ENCODE measurements around the gene ITPRIP.

ITPRIP gene

GRCh38 chr10:104279550-104280259, 58.6 kb downstream of the ITPRIP start:
- no peak for DNase-seq (ENCODE audit: low spot score)

- no peak for DNase-seq (ENCODE audit: low spot score)
Observed at GRCh38 chr10:104277785-104278184, 60.5 kb downstream of the ITPRIP start.

- DNase-seq (ENCODE audit: low spot score): no peak
Observed at GRCh38 chr10:104276192-104276591, 62.1 kb downstream of the ITPRIP start.

- peak; percentile 82 for DNase-seq (ENCODE audit: low spot score)
Observed at GRCh38 chr10:104274762-104275721, 63.2 kb downstream of the ITPRIP start.

- peak; percentile 59 for DNase-seq (ENCODE audit: low spot score)
Observed at GRCh38 chr10:104273899-104274575, 64.2 kb downstream of the ITPRIP start.

GRCh38 chr10:104273286-104273685, 65.0 kb downstream of the ITPRIP start:
- peak; percentile 32 for DNase-seq (ENCODE audit: low spot score)

GRCh38 chr10:104268713-104269645, 69.3 kb downstream of the ITPRIP start, which contains the start of gene GSTO2:
Gene GSTO2, plus strand, starts transcription at chr10:104269184. Its CDS starts 5,732 bp downstream, at chr10:104274916.
- DNase-seq (ENCODE audit: low spot score): peak; percentile 87

GRCh38 chr10:104268405-104268712, 69.9 kb downstream of the ITPRIP start:
- DNase-seq (ENCODE audit: low spot score): no peak

- DNase-seq (ENCODE audit: low spot score): no peak
Observed at GRCh38 chr10:104267721-104268404, 70.4 kb downstream of the ITPRIP start.

GRCh38 chr10:104264783-104265182, 73.5 kb downstream of the ITPRIP start:
- no peak for DNase-seq (ENCODE audit: low spot score)

- no peak for DNase-seq (ENCODE audit: low spot score)
Observed at GRCh38 chr10:104262055-104262454, 76.2 kb downstream of the ITPRIP start.

GRCh38 chr10:104260775-104261115, 77.5 kb downstream of the ITPRIP start:
- DNase-seq (ENCODE audit: low spot score): peak; percentile 19

- DNase-seq (ENCODE audit: low spot score): no peak
Observed at GRCh38 chr10:104259999-104260774, 78.1 kb downstream of the ITPRIP start.
